Mesothelial cell of epicardium (in vitro differentiated cells): Measurements from ENCODE around the gene TMEM258. TPM values are rescaled to one million over a fixed set of nuclear protein-coding genes. Genes with fewer than 3 reads are reported as not detected.
A peak's percentile ranks its signal among the peaks of the same experiment; 100 is the strongest.

Experiments used
- DNase-seq, 2 experiments: peaks; one replicate each; pipeline ENCODE4 v3.0.0; 2021; ENCODE audit warnings: low spot score in 2 of 2; ENCODE audit not compliant: unreplicated experiment in 2 of 2
- H3K27ac Mint-ChIP-seq: 2 replicates; pipeline ENCODE4 v1.8.0; 2021; ENCODE audit warnings: mixed read lengths
- H3K27me3 Mint-ChIP-seq: 2 replicates; pipeline ENCODE4 v1.8.0; 2021; ENCODE audit warnings: low read depth, mixed read lengths
- H3K36me3 Mint-ChIP-seq: 2 replicates; pipeline ENCODE4 v1.8.0; 2021; ENCODE audit warnings: mixed read lengths
- H3K4me1 Mint-ChIP-seq: 2 replicates; pipeline ENCODE4 v1.8.0; 2021; ENCODE audit warnings: mixed read lengths
- H3K4me3 Mint-ChIP-seq: 2 replicates; pipeline ENCODE4 v1.8.0; 2021; ENCODE audit warnings: mild to moderate bottlenecking, moderate library complexity, mixed read lengths
- H3K9me3 Mint-ChIP-seq: 2 replicates; pipeline ENCODE4 v1.8.0; 2021; ENCODE audit warnings: mixed read lengths
- total RNA-seq: library from RNA; stranded (reverse); gene quantifications from 3 replicates; pipeline ENCODE4 v1.2.1, GENCODE V29; 2021
- TF ChIP-seq, protein P1 (sequence below): fragments of 200-600 bp; sonication (generic); IDR thresholded peaks from one replicate; pipeline ENCODE4 v1.5.0; 2021; ENCODE audit warnings: antibody characterized with exemption; ENCODE audit not compliant: unreplicated experiment

The TMEM258 gene
- total RNA-seq, 1 donor from 2014 or later: 154 TPM

DNA sequence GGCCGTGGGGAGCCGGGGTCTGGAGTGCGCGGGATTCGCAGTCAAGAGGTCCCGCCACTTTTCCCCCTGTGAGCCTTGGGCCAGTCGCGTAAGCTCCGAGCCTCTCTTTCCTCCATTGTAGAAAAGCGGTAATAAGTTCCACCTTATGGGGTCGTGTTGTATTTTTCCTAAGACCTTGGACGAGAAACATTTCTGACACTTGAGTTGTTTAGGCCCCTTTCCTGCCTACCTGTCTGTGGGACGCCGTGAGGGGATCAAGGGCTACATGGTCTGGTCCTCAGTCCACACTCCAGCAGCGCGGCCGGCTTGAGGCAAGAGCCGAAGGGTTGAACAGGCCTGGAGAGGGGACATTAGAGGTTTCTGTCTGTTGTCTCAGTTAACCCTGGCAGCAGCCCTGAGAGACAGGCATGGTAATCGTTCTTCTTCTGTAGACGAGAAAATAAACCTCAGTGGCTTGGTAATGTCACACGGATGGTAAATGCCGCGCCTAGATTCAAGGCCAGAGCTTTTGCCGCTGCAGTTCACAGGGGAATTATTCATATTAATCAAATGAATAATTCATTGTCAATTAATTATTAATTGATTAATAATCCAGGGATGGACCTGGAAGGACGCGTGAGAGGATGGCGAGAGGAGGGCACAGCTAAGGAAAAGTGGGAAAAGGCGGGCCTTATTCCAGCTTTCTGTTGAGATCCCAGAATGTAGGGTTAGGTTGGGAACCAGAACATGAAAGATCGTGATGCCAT lies 857 bp upstream of the TMEM258 start:
- TF ChIP-seq, protein P1, sequence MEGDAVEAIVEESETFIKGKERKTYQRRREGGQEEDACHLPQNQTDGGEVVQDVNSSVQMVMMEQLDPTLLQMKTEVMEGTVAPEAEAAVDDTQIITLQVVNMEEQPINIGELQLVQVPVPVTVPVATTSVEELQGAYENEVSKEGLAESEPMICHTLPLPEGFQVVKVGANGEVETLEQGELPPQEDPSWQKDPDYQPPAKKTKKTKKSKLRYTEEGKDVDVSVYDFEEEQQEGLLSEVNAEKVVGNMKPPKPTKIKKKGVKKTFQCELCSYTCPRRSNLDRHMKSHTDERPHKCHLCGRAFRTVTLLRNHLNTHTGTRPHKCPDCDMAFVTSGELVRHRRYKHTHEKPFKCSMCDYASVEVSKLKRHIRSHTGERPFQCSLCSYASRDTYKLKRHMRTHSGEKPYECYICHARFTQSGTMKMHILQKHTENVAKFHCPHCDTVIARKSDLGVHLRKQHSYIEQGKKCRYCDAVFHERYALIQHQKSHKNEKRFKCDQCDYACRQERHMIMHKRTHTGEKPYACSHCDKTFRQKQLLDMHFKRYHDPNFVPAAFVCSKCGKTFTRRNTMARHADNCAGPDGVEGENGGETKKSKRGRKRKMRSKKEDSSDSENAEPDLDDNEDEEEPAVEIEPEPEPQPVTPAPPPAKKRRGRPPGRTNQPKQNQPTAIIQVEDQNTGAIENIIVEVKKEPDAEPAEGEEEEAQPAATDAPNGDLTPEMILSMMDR: no peak
- H3K36me3 Mint-ChIP-seq: peaks cover 4% of the 10 kb centered on the region
- peak overlapping the region; percentile 99 for H3K27ac Mint-ChIP-seq
- peaks cover 25% of the 10 kb centered on the region for H3K4me1 Mint-ChIP-seq
- no peaks in the 10 kb centered on the region for H3K27me3 Mint-ChIP-seq
- H3K4me3 Mint-ChIP-seq: peak overlapping the region; percentile 90
- no peaks in the 10 kb centered on the region for H3K9me3 Mint-ChIP-seq
- no peak for DNase-seq

DNA sequence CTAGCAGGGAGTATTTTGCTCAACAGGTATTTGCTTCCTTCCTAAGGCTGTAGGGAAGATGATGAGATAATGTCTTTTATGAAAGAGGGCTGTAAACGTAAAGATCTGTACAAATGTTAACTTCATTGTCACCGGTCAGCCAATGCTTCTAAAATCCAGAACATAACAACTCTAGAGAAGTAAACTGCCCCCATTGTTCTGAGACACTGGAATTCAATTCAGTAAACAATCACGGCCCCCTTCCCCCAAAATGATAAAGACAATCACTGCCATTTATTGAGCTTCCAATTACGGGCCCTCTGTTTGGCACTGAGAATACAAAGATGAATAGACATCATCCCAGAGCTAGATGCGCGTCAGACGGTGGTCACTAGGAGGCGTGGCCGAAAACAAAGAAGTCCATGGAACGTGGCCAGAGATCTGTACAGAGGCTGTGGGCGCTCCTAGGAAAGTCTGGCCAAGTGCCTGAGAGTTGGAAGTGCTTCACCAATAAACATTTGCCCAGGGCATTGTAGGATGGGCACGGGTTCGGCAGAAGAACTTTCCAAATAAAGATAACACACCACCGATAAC lies 576 bp downstream of the TMEM258 start:
- no peaks in the 10 kb centered on the region for H3K9me3 Mint-ChIP-seq
- H3K4me3 Mint-ChIP-seq: peak overlapping the region; percentile 90
- DNase-seq: peak in 1 of 2 experiments; percentile 75
- H3K4me1 Mint-ChIP-seq: peaks cover 18% of the 10 kb centered on the region
- peaks cover 4% of the 10 kb centered on the region for H3K36me3 Mint-ChIP-seq
- peak overlapping the region; percentile 99 for H3K27ac Mint-ChIP-seq
- TF ChIP-seq, protein P1: peak; percentile 38
- no peaks in the 10 kb centered on the region for H3K27me3 Mint-ChIP-seq

DNA sequence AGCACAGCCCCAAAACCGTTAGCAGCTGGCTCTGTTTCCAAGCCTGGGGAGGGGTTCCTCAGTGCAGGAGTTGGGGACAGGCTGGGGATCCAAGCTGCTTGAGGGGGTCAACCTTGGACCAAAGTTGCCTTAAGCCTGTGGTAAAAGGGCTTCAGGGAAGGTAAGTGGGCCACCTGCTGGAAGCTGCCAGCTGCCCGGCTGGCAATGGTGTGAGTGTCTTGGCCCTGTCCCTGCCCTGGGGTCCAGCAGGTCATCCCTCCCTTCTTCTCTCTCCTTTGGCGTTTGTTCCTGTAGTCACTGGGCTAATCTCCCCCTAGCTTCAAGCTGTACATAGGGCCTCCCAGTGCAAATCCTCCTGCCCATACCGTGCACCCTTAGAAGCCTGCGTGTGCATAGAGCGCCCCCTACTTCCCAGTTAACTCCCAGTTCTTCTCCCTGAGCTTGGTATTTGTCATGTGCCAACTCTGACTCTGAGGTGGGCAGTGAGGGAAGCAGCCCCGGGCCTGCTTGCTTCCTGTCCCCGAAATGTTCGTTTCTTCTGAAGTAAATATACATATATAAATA lies 4.4 kb downstream of the TMEM258 start:
- H3K36me3 Mint-ChIP-seq: peaks cover 17% of the 10 kb centered on the region
- no peak overlapping the region for H3K4me3 Mint-ChIP-seq
- peak overlapping the region; percentile 62 for H3K27ac Mint-ChIP-seq
- no peaks in the 10 kb centered on the region for H3K27me3 Mint-ChIP-seq
- no peaks in the 10 kb centered on the region for H3K9me3 Mint-ChIP-seq
- H3K4me1 Mint-ChIP-seq: peaks cover 10% of the 10 kb centered on the region
- TF ChIP-seq, protein P1: peak; percentile 37
- DNase-seq: no peak

DNA sequence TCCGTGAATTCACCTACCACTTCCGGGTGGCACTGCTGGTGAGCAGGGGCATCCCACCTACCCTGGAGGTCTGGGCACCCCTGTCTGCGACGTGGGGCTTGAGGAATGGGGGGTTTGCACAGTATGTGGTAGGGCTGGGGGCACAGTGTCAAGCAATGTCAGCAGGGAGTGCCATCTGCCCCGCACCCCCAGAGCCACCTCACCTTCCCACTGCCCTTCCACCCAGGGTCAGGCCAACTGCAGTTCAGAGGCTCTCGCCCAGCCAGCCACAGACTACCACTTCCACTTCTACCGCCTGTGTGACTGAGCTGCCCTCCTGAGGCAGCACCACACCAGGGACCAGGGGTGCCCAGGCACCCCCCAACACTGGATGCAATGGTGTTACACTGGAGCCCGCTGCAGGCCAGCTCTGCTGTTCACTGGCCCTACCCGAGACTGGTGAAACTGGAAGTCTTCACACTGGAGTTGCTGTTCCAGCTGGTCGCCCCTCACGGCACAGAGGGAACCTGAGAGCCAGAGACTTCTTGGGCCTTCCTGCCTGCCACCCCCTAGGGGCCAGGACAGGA lies 6.5 kb downstream of the TMEM258 start:
- no peaks in the 10 kb centered on the region for H3K4me1 Mint-ChIP-seq
- TF ChIP-seq, protein P1: no peak
- peak overlapping the region; percentile 39 for H3K27ac Mint-ChIP-seq
- no peaks in the 10 kb centered on the region for H3K9me3 Mint-ChIP-seq
- DNase-seq: no peak
- no peak overlapping the region for H3K4me3 Mint-ChIP-seq
- H3K27me3 Mint-ChIP-seq: no peaks in the 10 kb centered on the region
- H3K36me3 Mint-ChIP-seq: peaks cover 19% of the 10 kb centered on the region

DNA sequence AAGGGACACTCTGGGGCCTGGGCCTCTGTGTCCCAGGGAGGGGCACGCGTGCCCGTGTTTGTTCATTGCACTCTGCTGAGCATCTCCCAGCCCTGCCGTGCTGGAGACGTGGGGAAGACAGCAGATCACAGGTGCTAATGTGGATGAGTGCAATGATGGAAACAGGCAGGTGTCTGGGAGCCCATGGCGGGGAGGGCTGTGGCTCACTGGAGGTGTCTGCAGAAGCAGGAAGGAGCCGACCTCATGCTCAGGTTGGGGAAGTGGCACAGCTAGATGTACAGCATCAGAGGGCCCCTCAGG lies 7.9 kb downstream of the TMEM258 start:
- Mint-ChIP-seq H3K27ac (peak overlapping the region; percentile 86), H3K4me3 (no peak overlapping the region), H3K4me1 (no peaks in the 10 kb centered on the region), H3K36me3 (peaks cover 21% of the 10 kb centered on the region), H3K27me3 (no peaks in the 10 kb centered on the region), H3K9me3 (no peaks in the 10 kb centered on the region)
- DNase-seq: no peak
- TF ChIP-seq, protein P1: no peak
